NCI-H460 (cell line): ENCODE measurements around the gene XYLT1. TPM values are rescaled to one million over a fixed set of nuclear protein-coding genes. Genes with fewer than 3 reads are reported as not detected.
"Not testable (repeated sequence)": the region's sequence is repeated elsewhere in the genome, so short reads cannot be mapped to it uniquely, and the experiment has no call there.

Source experiments
- DNase-seq: peaks from one replicate; pipeline ENCODE4 v3.0.0-alpha.2; 2016; ENCODE audit warnings: low read depth; ENCODE audit errors: extremely low read depth
- total RNA-seq: library from RNA; depleted of rRNA; stranded (reverse); fragments of >200 nt; shearing (Covaris generic); gene quantifications from 2 replicates; pipeline ENCODE4 v1.2.3, GENCODE V29; 2014

XYLT1 gene
- total RNA-seq, 1 experiment from 2014 or later, result 27.2 TPM

GRCh38 chr16:17342031-17342430, 128.7 kb downstream of the XYLT1 start:
- DNase-seq, result no peak

GRCh38 chr16:17340804-17341203, 130.0 kb downstream of the XYLT1 start:
- no peak for DNase-seq

GRCh38 chr16:17339764-17340541, 130.8 kb downstream of the XYLT1 start:
- no peak for DNase-seq

GRCh38 chr16:17338244-17338643, 132.5 kb downstream of the XYLT1 start:
- no peak for DNase-seq

- no peak for DNase-seq
These were observed 134.2 kb downstream of the XYLT1 start for GRCh38 chr16:17336530-17336900.

GRCh38 chr16:17335826-17336529, 134.8 kb downstream of the XYLT1 start:
- DNase-seq, result no peak

- not testable (repeated sequence) for DNase-seq
These were observed 135.4 kb downstream of the XYLT1 start for GRCh38 chr16:17335406-17335805.

- no peak for DNase-seq
These were observed 136.7 kb downstream of the XYLT1 start for GRCh38 chr16:17334096-17334495.

GRCh38 chr16:17333229-17333628, 137.5 kb downstream of the XYLT1 start:
- DNase-seq, result no peak

- DNase-seq, result no peak
These were observed 138.8 kb downstream of the XYLT1 start for GRCh38 chr16:17331991-17332390.

- no peak for DNase-seq
These were observed 139.6 kb downstream of the XYLT1 start for GRCh38 chr16:17331071-17331607.

- DNase-seq, result no peak
These were observed 140.7 kb downstream of the XYLT1 start for GRCh38 chr16:17330044-17330443.

- no peak for DNase-seq
These were observed 141.4 kb downstream of the XYLT1 start for GRCh38 chr16:17329391-17329790.

GRCh38 chr16:17328932-17329331, 141.8 kb downstream of the XYLT1 start:
- DNase-seq, result no peak

- DNase-seq, result no peak
These were observed 143.0 kb downstream of the XYLT1 start for GRCh38 chr16:17327664-17328335.

GRCh38 chr16:17325476-17326143, 145.2 kb downstream of the XYLT1 start:
- DNase-seq, result no peak

GRCh38 chr16:17324451-17324850, 146.3 kb downstream of the XYLT1 start:
- DNase-seq, result no peak

GRCh38 chr16:17323171-17323570, 147.6 kb downstream of the XYLT1 start:
- no peak for DNase-seq

- no peak for DNase-seq
These were observed 148.9 kb downstream of the XYLT1 start for GRCh38 chr16:17321824-17322223.

GRCh38 chr16:17320009-17320408, 150.8 kb downstream of the XYLT1 start:
- DNase-seq, result no peak

- no peak for DNase-seq
These were observed 152.5 kb downstream of the XYLT1 start for GRCh38 chr16:17318238-17318637.
